ENCODE results near the gene SLC16A3. TPM values are rescaled to one million over a fixed set of nuclear protein-coding genes. Genes with fewer than 3 reads are reported as not detected.

The SLC16A3 gene
- polyA plus RNA-seq, 1 experiment = 338 TPM

GRCh38 chr17:82274134-82275020 is 45.5 kb downstream of the SLC16A3 start:
- ChIA-PET CTCF (interaction anchor here (1.0 to 1.1 kb wide), 2 partner anchors 10 to 17 kb away, joined by 3 to 4 read pairs; no protein-coding TSS in a partner anchor), POLR2A (interaction anchor here (0.8 kb wide), 1 partner anchor 24 kb away, joined by 3 read pairs; no protein-coding TSS in a partner anchor)
- TF ChIP-seq CTCF (IDR thresholded peaks at IDR 0.05; ENCODE audit: insufficient read depth, low read depth, low read length) = no peak
- DNase-seq (ENCODE audit: low read depth) = no peak
- Histone ChIP-seq H3K4me3 (ENCODE audit: low read depth, low read length) (peak overlapping the region; percentile 97), H3K27me3 (ENCODE audit: control insufficient read depth, insufficient read depth, low read length) (no peaks in the 10 kb centered on the region), H3K36me3 (ENCODE audit: control insufficient read depth, insufficient read depth, low read length) (peaks cover 10% of the 10 kb centered on the region)

GRCh38 chr17:82275326-82275725 is 46.5 kb downstream of the SLC16A3 start:
- no peak for DNase-seq (ENCODE audit: low read depth)
- CTCF ChIA-PET = no interaction called here
- no peak for TF ChIP-seq CTCF (IDR thresholded peaks at IDR 0.05; ENCODE audit: insufficient read depth, low read depth, low read length)
- H3K27me3 ChIP-seq (ENCODE audit: control insufficient read depth, insufficient read depth, low read length) = no peaks in the 10 kb centered on the region
- POLR2A ChIA-PET = no interaction called here
- no peak overlapping the region for H3K4me3 ChIP-seq (ENCODE audit: low read depth, low read length)
- peaks cover 8% of the 10 kb centered on the region for H3K36me3 ChIP-seq (ENCODE audit: control insufficient read depth, insufficient read depth, low read length)

DNA sequence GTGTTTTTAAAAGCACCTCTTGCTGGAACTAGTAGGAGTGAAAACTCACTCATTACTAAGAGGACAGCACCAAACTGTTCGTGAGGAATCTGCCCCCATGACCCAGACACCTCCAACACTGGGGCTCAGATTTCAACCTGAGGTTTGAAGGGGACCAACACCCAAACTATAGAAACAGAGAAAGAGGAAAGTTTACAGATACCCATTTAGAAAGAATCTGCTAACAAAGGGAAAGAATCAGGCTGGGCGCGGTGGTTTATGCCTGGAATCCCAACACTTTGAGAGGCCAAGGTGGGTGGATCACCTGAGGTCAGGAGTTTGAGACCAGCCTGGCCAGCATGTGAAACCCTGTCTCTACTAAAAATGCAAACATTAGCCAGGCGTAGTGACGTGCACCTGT is 48.1 kb downstream of the SLC16A3 start:
- DNase-seq (ENCODE audit: low read depth) = no peak
- TF ChIP-seq CTCF (IDR thresholded peaks at IDR 0.05; ENCODE audit: insufficient read depth, low read depth, low read length) = no peak
- no peak overlapping the region for H3K4me3 ChIP-seq (ENCODE audit: low read depth, low read length)
- POLR2A ChIA-PET = no interaction called here
- no peaks in the 10 kb centered on the region; the same call in 1 of the 2 replicates for H3K36me3 ChIP-seq (ENCODE audit: control insufficient read depth, insufficient read depth, low read length)
- CTCF ChIA-PET = no interaction called here
- H3K27me3 ChIP-seq (ENCODE audit: control insufficient read depth, insufficient read depth, low read length) = no peaks in the 10 kb centered on the region

GRCh38 chr17:82277851-82278250 is 49.0 kb downstream of the SLC16A3 start:
- Histone ChIP-seq H3K4me3 (ENCODE audit: low read depth, low read length) (no peak overlapping the region), H3K36me3 (ENCODE audit: control insufficient read depth, insufficient read depth, low read length) (no peaks in the 10 kb centered on the region)
- TF ChIP-seq CTCF (IDR thresholded peaks at IDR 0.05; ENCODE audit: insufficient read depth, low read depth, low read length) = no peak

DNA sequence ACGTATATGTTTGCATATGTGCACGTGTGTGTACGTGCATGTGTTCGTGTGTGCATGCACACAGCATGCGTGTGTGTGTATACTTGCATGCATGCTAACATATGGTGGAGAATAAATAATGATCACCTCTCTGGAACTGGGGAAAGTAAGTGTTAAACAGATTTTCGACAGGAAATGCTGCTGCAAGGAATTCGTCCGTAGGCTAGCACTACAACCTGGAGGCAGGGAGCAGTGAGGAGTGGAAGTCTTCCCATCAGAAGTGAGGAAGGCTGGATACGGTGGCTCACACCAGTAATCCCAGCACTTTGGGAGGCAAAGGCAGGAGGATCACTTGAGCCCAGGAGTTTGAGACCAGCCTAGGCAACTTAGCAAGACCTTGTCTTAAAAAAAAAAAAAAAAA is 49.5 kb downstream of the SLC16A3 start:
- POLR2A ChIA-PET = no interaction called here
- H3K4me3 ChIP-seq (ENCODE audit: low read depth, low read length) = no peak overlapping the region
- no peaks in the 10 kb centered on the region for H3K36me3 ChIP-seq (ENCODE audit: control insufficient read depth, insufficient read depth, low read length)
- no peak for DNase-seq (ENCODE audit: low read depth)
- no peak for TF ChIP-seq CTCF (IDR thresholded peaks at IDR 0.05; ENCODE audit: insufficient read depth, low read depth, low read length)
- no peaks in the 10 kb centered on the region for H3K27me3 ChIP-seq (ENCODE audit: control insufficient read depth, insufficient read depth, low read length)
- CTCF ChIA-PET = no interaction called here

More at GRCh38 chr17:82277851-82278250, 49.0 kb downstream of the SLC16A3 start:
- ChIA-PET POLR2A (no interaction called here), CTCF (no interaction called here)
- DNase-seq (ENCODE audit: low read depth) = no peak
- no peaks in the 10 kb centered on the region for H3K27me3 ChIP-seq (ENCODE audit: control insufficient read depth, insufficient read depth, low read length)
